ENCODE results near the gene SLC51A.
"Not testable (repeated sequence)": the region's sequence is repeated elsewhere in the genome, so short reads cannot be mapped to it uniquely, and the experiment has no call there.

Gene SLC51A

DNA sequence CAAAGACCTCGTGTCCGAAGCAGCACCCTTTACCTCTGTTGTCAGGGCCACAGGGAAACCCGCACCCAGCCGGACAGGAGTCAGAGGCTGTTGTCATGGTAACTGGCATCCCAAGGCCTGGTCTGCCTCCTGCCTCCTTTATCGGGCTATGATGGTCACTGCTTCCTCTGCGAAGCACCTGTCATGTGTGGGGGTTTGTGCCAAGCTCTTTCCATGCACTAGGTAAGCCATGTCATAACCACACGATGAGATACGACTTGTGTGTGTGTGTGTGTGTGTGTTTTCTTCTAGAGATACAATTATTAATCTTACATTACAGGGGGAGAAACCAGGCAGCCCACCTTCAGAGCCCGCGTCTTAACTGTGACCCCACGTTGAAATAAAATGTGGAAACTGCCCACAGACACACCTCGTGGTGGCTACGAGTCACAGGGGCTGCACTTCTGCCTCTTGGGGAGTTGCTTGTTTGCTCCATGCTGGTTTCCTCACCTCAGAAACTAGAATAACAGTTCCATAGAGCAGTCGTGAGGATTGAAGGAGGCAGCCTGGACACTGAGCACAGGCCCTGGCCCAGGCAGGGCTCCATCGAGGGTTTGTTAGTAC is 23.1 kb upstream of the SLC51A start:
- no peak for DNase-seq (ENCODE audit: insufficient read length, low spot score)
- no peak for FAIRE-seq

GRCh38 chr3:196193736-196194541 is 22.4 kb upstream of the SLC51A start:
- no peak for DNase-seq (ENCODE audit: insufficient read length, low spot score)
- FAIRE-seq, result no peak

GRCh38 chr3:196194542-196194915 is 21.8 kb upstream of the SLC51A start:
- DNase-seq (ENCODE audit: insufficient read length, low spot score) (no peak), FAIRE-seq (no peak)

DNA sequence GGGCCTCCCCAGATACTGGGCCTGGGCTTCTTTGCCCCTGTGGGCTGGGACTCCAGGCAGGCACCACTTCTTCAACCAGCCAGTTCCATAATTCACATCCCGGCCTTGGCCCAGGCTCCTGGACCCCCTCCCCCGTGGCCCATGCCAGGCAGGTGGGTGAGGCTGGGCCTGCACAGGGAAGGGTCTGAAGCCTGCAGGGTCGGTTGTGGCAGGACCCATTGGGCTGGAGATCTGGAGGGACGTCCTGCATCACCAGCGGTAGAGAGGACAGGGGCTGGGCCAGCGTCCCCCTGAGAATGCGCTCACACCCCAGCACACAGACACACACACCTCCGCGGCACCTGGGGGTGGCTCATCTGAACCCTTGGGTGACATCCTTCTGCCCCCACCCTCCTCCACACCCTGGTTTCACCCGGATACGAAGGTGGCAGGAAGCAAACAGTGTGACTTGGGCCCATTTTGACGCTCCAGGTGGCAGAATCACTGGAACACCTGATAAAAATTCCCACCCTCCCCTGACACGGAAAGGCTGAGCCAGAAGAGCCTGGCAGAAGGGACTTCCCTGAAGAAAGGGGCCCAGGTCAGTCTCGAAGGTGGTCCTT is 20.6 kb upstream of the SLC51A start:
- FAIRE-seq (no peak), DNase-seq (ENCODE audit: insufficient read length, low spot score) (no peak)

DNA sequence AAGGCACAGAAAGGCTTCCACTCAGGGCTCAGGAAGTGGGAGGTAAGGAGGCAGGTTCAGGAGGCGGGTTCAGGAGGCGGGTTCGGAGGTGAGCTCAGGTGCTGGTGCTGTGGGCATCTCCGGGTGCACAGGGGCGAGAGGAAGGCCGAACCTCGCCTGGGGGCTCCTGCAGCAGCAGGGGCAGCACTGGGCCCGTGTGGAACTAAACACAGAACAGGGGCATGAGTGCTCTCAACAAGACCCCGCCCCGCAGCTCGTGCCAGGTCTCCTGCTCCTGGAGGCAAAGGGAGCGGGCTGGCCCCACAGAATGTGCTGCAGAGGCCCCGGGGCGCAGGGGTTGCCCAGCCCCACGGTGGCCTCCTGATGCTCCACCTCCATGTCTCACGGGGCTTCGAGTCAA is 18.8 kb upstream of the SLC51A start:
- DNase-seq (ENCODE audit: insufficient read length, low spot score), result no peak

DNA sequence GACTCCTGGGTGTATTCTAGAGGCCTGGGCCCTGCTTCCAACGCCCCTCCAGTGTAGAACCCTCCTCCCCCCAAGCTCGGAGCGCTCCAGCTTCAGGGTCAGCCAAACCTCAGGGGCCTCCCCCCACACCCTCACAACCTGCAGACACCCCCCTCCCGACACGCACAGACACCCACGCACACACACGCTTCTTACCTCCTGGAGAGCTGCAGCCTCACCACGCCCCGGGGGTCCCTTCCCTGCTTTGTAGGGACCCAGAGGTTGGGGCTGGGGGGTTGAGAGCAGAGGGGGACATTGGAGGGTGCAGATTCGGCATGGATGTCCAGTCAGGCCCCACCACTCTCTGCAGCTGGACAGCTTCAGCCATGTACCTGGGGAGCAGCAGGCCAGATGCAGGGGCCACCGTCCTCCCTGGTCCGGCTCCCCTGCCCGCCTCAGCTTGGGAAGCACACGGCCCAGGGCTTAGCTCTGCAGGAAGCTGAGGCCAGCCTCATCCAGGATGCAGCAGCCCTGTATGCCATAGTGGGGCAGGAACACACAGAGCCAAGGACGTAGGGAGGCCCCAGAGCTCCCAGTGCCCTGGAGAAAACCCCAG is 18.2 kb upstream of the SLC51A start:
- DNase-seq (ENCODE audit: insufficient read length, low spot score), result no peak
- FAIRE-seq, result no peak

More for the DNA sequence above, 18.8 kb upstream of the SLC51A start:
- no peak for FAIRE-seq

- FAIRE-seq (no peak), DNase-seq (ENCODE audit: insufficient read length, low spot score) (no peak)
These were observed 17.3 kb upstream of the SLC51A start for GRCh38 chr3:196198771-196199753.

- FAIRE-seq (no peak), DNase-seq (ENCODE audit: insufficient read length, low spot score) (no peak)
These were observed 13.8 kb upstream of the SLC51A start for GRCh38 chr3:196202516-196202970.

- FAIRE-seq (no peak), DNase-seq (ENCODE audit: insufficient read length, low spot score) (no peak)
These were observed 12.5 kb upstream of the SLC51A start for GRCh38 chr3:196203846-196204245.

DNA sequence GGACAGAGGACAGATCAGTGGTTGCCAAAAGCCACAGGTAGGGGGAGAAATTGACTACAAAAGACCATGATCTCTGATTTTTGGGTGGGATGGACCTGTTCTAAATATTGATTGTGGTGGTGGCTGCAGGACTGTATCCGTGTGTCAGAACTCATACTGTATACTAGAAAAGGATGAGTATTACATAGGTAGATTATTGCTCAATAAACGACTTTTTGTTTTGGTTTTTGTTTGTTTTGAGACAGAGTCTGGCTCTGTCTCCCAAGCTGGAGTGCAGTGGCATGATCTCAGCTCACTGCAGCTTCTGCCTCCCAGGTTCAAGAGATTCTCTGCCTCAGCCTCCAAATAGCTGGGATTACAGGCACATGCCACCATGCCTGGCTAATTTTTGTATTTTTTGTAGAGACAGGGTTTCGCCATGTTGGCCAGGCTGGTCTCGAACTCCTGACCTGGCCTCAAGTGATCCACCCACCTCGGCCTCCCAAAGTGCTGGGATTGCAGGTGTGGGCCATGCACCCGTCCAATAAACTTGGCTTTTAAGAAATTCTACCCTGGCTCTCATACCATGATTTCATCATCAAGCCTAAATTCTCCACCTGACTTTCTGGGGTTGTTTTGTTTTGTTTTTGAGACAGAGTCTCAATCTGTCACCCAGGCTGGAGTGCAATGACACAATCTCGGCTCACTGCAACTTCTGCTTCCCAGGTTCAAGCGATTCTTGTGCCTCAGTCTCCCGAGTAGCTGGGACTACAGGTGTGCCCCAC is 10.7 kb upstream of the SLC51A start:
- not testable (repeated sequence) for FAIRE-seq

DNA sequence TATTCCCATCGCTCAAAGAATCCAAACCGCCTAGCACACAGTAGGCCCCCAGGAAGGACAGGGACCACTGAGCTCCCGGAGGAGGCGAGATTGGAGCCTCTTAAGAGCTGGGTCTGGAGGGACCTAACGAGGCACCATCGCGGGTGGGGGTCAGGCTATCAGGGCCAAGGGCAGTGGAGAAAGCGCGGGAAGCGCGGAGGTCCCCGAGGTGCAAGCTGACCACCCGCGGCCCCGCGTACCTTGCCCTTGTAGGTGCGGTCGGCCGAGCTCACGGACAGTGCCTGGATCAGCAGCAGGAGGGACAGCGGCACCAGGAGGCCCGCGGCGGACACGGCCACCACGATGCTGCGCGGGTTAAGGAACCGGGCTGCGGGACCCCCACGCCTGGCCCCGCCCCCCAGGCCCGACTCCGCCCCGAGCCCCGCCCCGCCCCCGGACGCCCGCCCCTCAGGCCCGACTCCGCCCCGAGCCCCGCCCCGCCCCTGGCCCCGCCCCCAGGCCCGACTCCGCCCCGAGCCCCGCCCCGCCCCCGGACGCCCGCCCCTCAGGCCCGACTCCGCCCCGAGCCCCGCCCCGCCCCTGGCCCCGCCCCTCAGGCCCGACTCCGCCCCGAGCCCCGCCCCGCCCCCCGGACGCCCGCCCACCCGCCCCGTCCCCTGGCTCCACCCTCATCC is 9.0 kb upstream of the SLC51A start:
- FAIRE-seq (no peak), DNase-seq (ENCODE audit: insufficient read length, low spot score) (no peak)

More for the DNA sequence above, 10.7 kb upstream of the SLC51A start:
- not testable (repeated sequence) for DNase-seq (ENCODE audit: insufficient read length, low spot score)

GRCh38 chr3:196207833-196208607 is 8.3 kb upstream of the SLC51A start:
- FAIRE-seq (no peak), DNase-seq (ENCODE audit: insufficient read length, low spot score) (peak; percentile 73)

DNA sequence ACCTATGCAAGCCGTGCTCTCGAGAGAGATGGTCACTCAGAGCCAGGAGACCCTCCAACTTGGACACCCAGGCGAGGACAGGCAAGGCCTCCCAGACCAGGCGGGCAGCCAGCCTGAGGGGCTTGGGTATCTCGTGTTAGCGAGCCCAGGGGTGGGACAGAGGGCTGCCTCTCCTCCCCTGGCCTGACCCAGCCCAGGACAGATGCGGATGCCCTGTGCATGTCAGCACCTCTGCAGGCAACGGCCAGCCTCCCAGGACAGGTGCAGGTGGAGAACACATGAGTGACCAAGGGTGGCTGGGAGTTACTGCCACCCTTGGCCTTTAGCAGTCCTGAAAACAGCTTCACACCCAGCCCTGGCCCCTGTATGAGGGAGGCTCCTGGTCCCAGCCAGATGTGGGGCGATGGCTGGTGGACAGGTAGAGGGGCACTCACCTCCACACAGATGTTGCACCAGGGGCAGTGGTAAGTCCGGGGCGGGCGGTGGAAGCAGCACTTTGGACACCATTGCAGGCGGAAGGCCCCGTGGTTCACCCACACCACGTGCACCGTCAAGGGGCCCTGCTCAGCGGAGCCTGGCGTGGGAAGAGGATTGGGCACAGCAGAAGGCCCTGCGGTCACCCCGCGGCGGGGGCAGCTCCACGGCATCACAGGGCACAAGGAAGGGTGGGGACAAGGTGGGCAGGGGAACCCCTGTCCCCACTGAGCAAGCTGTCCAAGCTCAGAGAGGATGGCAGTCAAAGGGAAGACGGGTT is 7.2 kb upstream of the SLC51A start:
- DNase-seq (ENCODE audit: insufficient read length, low spot score) (no peak), FAIRE-seq (no peak)

DNA sequence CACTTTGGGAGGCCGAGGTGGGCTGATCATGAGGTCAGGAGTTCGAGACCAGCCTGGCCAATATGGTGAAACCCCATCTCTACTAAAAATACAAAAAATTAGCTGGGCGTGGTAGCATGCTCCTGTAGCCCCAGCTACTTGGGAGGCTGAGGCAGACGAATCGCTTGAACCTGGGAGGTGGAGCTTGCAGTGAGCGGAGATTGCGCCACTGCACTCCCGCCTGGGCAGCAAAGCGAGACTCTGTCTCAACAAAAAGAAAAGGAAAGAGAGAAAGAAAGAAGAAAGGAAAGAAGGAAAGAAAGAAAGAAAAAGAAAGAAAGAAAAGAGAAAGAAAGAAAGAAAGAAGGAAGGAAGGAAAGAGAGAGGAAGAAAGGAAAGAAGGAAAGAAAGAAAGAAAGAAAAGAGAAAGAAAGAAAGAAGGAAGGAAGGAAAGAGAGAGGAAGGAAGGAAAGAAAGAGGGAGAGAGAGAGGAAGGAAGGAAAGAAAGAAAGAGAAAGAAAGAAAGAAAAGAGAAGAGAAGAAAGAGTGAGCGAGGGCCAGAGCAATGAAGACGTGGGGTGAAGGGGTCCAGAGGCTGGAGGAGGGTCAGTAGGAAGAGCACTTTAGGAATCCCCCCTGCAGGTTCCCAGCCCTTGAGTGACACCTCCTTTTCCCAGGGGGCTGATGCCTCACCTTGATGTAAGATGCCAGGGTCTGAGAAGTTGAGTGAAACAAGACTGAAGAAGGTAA is 6.2 kb upstream of the SLC51A start:
- FAIRE-seq, result not testable (repeated sequence)

DNA sequence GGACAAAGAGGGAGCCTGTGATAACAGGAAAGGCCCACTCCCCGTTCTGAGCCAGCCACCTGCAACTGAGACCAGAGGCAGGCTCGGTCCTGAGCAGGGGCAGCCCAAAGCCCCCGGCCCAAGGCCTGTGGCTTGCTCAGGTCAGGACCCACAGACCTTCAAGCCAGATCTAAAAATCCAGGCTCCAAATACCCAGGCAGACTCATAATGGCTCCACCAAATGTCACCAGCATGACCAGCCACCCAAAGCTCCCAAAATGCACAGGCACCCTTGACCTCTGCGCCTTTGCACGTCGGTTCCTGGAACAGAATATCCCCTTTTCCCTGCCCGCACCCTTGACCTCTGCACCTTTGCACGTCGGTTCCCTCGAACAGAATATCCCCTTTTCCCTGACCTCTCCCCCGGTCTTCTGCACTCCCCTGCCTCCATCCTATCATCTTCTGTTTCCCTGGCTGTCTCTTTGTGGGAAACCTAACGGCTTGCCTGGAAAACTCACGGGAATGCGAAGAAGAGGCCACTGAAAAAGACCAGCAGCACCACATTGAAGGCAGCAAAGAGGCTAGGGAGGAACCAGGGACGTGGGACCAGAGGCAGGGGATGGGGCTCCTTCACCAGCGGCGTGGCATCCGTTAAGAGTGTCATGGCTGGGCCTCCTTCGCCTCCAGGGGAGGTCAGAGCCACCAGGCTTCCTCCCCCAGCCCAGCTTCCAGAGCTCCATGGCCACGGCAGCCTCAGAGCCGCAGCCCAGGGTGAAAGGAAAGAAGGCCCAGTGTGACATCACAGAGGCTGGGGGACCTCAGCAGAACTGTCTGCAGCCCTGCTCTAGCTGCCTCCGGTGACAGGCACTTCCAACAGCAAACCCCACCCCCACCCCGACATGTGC is 5.4 kb upstream of the SLC51A start, which contains the start of gene ZDHHC19:
TSS of gene ZDHHC19 (minus strand) at position 728 of the 884 bp plus-strand sequence. CDS start at position 643, 85 bp downstream.
- no peak for FAIRE-seq

More for the DNA sequence above, 6.2 kb upstream of the SLC51A start:
- DNase-seq (ENCODE audit: insufficient read length, low spot score), result not testable (repeated sequence)

More for the DNA sequence above, 5.4 kb upstream of the SLC51A start, which contains the start of gene ZDHHC19:
- no peak for DNase-seq (ENCODE audit: insufficient read length, low spot score)
